GM18499 (cell line): ENCODE results near the gene KHDC3L.

Experiments
- ATAC-seq: cut with Tn5 transposase; IDR thresholded peaks from one replicate; pipeline ENCODE4 v1.9.1; 2021; ENCODE audit warnings: moderate number of reproducible peaks; ENCODE audit not compliant: insufficient read depth, unreplicated experiment

KHDC3L gene, protein sequence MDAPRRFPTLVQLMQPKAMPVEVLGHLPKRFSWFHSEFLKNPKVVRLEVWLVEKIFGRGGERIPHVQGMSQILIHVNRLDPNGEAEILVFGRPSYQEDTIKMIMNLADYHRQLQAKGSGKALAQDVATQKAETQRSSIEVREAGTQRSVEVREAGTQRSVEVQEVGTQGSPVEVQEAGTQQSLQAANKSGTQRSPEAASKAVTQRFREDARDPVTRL

GRCh38 chr6:73362358-73362757, at the start of gene KHDC3L:
KHDC3L (plus strand) TSS chr6:73362658; CDS start chr6:73362730, 72 bp downstream.
- ATAC-seq = no peak

GRCh38 chr6:73314577-73315492, 47.6 kb upstream of the KHDC3L start:
- ATAC-seq = no peak

DNA sequence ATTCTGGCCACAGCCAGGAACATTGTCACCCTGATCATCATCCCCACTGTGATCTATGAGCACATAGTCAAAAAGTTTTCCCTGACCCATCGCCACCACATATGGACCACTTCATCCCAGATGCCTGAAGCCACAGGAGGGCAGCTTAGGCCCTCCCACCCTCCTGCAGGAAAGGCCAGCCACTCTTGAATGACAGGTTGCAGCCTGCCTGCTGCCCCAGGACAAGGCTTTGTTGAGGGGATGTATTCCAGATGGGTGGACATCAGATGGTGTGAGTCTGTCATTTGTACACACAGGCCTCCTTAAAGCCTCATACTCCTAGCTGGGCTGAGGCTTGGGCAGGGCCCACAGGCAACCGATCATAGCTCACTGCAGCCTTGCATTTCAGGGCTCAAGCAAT, 39.1 kb upstream of the KHDC3L start:
- no peak for ATAC-seq

DNA sequence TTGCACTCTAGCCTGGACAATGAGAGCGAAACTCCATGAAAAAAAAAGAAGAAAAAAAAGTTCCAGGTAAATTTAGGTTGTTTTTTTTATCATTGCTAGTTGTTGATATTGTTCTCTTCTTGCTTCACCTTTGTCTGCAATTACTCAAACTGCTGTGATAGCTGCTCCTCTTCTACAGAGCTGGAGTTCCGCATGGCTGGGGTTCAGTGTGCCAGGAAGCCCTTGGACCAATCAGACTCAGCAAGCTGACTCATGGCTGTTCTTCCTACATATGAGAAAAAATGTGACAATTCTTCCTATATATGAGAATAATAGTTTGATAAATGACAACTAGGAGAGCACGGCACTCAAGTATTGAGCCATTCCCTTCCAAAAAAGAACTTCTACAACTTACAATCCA, 36.8 kb upstream of the KHDC3L start:
- ATAC-seq = no peak

GRCh38 chr6:73328790-73329189, 33.7 kb upstream of the KHDC3L start:
- no peak for ATAC-seq

- peak; percentile 80 for ATAC-seq
Observed at GRCh38 chr6:73329201-73329600, 33.3 kb upstream of the KHDC3L start.

- no peak for ATAC-seq
Observed at GRCh38 chr6:73339340-73339739, 23.1 kb upstream of the KHDC3L start.

DNA sequence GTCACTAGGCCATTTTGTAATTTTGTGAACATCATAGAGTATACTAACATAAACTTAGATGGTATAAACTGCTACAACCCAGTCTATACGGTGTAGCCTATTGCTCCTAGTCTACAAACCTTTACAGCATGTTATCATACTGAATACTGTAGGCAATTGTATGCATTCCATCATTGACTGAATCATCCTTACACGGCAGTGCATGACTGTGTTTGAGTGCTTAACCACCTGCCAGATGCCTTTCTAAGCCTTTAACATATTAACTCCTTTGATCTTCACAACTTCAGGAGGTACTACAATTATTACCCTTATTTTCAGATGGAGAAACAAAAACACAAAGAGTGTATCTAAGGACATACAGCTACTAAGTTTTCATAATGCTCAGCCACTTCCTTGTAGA, 22.4 kb upstream of the KHDC3L start:
- no peak for ATAC-seq

GRCh38 chr6:73341335-73341734, 21.1 kb upstream of the KHDC3L start:
- no peak for ATAC-seq

- ATAC-seq = no peak
Observed at GRCh38 chr6:73342174-73342573, 20.3 kb upstream of the KHDC3L start.

DNA sequence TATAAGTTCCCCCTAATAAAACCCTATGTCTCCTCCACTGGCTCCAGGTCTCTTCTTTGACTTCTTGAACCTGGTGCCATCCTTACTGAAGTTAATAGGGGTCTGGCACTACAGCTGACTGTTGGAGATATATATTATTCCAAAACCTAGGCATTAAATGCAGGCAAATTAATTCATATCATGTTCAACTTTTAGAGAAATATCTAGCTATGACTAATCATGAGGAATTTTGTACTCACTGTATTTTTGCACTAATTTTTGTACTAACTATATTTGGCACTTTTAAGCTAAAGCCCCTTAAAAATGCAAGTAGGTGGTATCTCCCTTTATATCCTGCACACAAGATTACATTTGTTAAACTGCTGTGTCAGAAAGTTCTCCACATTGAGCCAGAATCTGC, 19.3 kb upstream of the KHDC3L start:
- ATAC-seq = no peak

DNA sequence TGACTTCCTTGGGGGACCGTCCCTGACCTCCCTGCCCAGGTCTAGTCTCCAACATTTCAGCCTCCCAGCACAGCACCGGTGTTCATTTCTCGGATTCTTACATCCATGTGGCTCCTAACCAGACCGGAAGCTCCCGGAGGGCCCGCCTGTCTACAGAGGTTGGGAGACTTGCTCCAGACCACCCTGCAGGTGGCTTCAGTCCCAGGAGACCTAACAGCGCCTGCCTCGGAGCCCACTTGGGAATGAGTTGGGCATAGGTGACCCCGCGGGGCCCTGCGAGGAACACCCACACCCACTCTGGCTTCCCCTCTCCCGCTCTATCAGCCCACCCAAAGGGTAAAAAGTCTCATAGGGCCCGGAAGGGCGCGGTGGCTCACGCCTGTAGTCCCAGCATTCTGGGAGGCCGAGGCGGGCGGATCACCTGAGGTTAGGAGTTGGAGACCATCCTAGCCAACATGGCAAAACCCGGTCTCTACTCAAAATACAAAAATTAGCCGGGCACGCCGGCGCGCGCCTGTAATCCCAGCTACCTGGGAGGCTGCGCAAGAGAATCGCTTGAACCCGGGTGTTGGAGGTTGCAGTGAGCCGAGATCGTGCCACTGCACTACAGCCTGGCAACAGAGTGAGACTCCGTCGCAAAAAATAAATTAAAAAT, 13.8 kb upstream of the KHDC3L start:
- no peak for ATAC-seq

- ATAC-seq = no peak
Observed at GRCh38 chr6:73349311-73349710, 13.1 kb upstream of the KHDC3L start.

DNA sequence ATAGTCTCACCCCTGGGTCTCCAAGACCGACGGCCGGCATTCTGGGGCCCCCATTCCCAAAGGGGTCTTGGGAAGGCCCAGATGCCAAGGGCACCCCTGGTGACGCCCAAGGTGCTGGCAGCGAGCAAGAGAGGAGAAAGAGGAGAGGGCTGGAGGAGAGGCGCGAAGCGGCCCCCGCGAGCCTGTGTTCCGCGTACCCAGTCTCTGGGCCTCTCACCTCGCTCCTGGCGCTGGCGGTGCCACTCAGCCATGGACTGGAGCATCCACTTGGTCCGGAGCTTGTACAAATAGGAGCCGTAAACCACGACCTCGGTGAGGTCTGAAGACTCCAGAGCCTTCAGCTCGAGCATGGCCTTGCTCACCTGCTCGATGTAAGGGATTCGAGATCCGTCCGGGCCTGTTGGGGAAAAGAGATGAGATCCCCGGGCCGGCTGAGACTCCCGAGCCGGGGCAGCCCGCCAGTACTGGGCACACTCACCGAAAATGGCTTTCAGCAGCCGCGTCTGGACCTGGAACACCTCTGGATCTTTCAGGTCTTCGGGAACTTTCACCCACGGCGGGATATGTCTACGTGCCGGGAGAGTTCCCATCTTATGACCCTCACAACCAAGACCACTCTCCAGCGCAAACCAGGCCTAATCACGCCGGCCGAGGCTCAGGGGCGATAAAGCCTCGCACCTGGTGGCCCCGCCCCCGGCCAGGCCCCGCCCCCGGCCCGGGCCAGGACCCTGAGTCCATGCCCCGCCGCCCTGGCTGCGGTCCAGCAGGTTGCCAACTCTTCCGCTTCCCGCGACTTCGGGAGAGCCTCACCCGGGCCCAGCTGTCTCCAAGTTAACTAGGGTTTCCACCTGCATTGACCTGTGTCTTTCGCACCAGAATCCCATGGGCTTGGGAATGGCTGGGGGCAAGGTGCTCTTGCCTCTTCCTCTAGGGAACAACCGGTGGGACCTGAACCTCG, 8.5 kb upstream of the KHDC3L start, which contains the start of gene DPPA5:
Gene DPPA5 (minus strand): TSS at position 641 of the 958 bp plus-strand sequence. CDS start 51 bp downstream, at position 590.
- no peak for ATAC-seq

GRCh38 chr6:73362869-73363536, 545 bp downstream of the KHDC3L start:
- ATAC-seq = no peak

GRCh38 chr6:73363537-73363875, 1.0 kb downstream of the KHDC3L start:
- ATAC-seq = no peak

- no peak for ATAC-seq
Observed at GRCh38 chr6:73364121-73364520, 1.7 kb downstream of the KHDC3L start.

GRCh38 chr6:73364549-73364948, 2.1 kb downstream of the KHDC3L start:
- no peak for ATAC-seq

GRCh38 chr6:73367761-73368355, 5.4 kb downstream of the KHDC3L start:
- no peak for ATAC-seq
